GM18526 (cell line): ENCODE results near the gene LBR.

ENCODE experiments used
- POLR2A ChIP-seq: IDR thresholded peaks from 3 replicates; pipeline ENCODE4 v1.6.1; 2011; ENCODE audit not compliant: insufficient read length; ENCODE audit errors: extremely low read depth

The LBR gene

GRCh38 chr1:225451340-225451739, 23.5 kb upstream of the LBR start:
- TF ChIP-seq POLR2A = no peak

GRCh38 chr1:225450491-225451191, 22.8 kb upstream of the LBR start:
- no peak for TF ChIP-seq POLR2A

- TF ChIP-seq POLR2A = no peak
These were observed 21.9 kb upstream of the LBR start for GRCh38 chr1:225449774-225450173.

GRCh38 chr1:225449261-225449660, 21.4 kb upstream of the LBR start:
- no peak for TF ChIP-seq POLR2A

- TF ChIP-seq POLR2A = no peak
These were observed 20.4 kb upstream of the LBR start for GRCh38 chr1:225448146-225448805.

- TF ChIP-seq POLR2A = no peak
These were observed 19.8 kb upstream of the LBR start for GRCh38 chr1:225447650-225448089.

- TF ChIP-seq POLR2A = no peak
These were observed 19.3 kb upstream of the LBR start for GRCh38 chr1:225446981-225447615.

- no peak for TF ChIP-seq POLR2A
These were observed 18.7 kb upstream of the LBR start for GRCh38 chr1:225446595-225446960.

- TF ChIP-seq POLR2A = no peak
These were observed 18.1 kb upstream of the LBR start for GRCh38 chr1:225445639-225446594.

- no peak for TF ChIP-seq POLR2A
These were observed 14.3 kb upstream of the LBR start for GRCh38 chr1:225442123-225442505.

GRCh38 chr1:225441314-225442122, 13.7 kb upstream of the LBR start:
- no peak for TF ChIP-seq POLR2A

- no peak for TF ChIP-seq POLR2A
These were observed 12.8 kb upstream of the LBR start for GRCh38 chr1:225440380-225441221.

GRCh38 chr1:225437710-225438437, 10.0 kb upstream of the LBR start:
- no peak for TF ChIP-seq POLR2A
